Measurements from ENCODE around the gene RSAD2. TPM values are rescaled to one million over a fixed set of nuclear protein-coding genes. Genes with fewer than 3 reads are reported as not detected.

The RSAD2 gene
- total RNA-seq, 1 donor from 2014 or later: 0.66 TPM

DNA sequence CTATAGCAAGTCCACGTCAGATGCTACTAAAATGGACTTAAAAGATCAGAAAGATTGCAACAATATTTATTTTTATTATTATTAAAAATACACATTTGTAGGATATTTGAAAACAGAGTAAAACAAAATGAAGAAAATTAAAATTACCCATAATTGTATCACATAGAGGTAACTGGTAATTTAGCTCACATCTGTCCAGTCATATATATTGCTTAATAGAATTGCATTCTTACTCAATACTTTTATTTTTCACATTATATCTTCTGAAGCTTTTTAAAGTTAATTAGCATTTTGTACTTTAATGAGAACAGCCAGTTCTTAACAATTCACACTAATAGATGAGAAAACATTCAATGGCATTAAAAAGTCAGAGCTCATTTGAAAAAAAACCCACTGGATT, 28.1 kb downstream of the RSAD2 start:
- DNase-seq (ENCODE audit: low read depth, low spot score): no peak

DNA sequence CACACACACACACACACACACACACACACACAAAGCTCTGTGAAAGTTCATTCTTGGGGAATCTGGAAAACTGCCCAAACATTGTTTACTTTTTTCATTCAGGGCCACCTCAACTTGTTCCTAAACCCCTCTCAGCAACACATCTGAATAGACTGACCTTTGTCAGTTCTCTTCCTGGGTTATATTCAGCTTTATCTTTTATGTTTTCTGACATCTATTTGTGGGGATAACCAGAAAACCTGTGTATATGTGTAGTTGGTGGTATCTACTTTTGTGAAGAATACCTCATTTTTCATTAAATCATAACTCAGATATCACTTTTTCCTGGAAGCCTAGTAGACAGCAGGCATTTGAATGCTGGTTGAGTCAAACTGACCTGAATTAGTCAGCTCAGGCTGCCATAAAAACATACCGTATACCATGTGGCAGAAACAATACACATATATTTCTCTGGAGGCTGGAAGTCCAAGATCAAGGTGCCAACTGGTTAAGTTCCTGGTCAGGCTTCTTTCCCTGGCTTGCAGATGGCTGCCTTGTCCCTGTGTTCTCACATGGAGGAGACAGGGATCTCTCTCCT, 28.7 kb downstream of the RSAD2 start:
- DNase-seq (ENCODE audit: low read depth, low spot score): no peak

DNA sequence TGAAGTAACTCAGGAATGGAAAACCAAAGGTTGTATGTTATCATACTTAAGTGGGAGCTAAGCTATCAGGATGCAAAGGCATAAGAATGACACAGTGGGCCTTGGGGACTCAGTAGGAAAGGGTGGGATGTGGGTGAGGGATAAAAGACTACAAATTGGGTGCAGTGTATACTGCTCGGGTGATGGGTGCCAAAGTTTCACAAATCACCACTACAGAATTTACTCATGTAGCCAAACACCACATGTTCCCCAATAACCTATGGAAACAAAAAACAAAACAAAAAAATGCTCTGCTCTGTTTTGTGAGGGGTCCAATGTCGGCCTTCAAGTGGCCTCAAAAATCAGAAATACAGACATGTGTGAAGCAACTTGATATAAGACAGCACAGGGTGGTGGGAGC, 30.7 kb downstream of the RSAD2 start:
- no peak for DNase-seq (ENCODE audit: low read depth, low spot score)

DNA sequence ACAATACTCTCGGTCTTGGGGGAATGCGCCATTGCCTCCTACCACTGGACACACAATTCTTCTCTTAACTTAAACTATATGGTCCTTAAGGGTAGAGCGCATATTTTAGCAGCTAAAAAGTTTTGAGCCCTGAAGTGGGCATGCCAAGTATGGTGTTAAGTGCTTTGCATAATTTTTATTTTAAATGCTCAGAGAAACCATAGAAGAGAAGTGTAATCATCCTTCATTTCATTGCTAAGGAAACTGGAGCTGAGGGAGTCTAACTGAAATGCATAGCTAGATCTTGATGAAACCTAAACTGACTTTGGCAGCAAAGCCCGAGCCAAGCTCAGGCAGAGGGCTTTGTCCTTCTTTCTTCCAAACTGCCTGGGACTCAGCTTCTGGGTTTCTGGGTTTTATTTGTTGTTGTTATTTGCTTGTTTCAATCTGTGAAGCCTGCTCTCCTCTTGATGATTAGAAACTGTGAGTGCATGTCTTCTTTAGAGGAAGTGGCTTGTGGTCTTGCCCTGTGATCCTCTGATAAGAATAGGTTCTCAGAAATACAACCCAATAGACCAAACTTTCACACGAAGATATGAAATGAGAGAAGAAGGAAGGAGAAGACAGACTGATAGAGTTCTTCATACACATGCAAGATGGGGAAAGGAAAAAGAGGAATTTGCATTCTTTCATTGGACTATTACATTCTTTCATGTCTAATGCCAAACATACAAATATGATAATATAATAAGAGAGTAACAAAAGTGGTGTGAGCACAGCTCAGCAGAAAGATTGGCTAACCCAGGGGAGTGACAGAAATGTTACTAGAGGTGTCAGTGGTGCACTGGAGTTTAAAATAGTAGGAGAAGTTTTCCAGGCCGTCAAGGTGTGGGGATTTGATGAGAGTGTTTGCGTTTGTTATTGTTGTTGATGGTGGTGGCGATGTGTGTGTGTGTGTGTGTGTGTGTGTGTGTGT, 32.1 kb downstream of the RSAD2 start:
- no peak for DNase-seq (ENCODE audit: low read depth, low spot score)

DNA sequence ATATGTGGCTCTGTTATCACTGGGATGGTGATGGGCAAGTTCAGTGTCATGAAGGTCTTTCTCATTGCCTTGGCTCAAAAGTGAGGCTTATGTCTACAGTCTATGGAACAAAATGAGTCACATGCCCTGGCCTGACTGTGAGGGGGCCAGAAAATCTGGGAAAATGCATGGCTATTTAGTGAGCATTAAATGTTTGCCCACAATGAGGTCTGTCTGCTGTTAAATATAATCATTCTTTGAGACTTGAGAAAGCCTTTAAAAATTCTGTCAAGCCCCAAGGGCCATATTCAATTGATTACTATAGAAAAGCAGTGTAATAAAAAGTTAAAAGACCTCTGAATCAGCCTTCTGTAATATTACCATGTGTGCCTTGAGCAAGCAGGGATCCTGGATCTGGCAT, 34.1 kb downstream of the RSAD2 start:
- no peak for DNase-seq (ENCODE audit: low read depth, low spot score)

DNA sequence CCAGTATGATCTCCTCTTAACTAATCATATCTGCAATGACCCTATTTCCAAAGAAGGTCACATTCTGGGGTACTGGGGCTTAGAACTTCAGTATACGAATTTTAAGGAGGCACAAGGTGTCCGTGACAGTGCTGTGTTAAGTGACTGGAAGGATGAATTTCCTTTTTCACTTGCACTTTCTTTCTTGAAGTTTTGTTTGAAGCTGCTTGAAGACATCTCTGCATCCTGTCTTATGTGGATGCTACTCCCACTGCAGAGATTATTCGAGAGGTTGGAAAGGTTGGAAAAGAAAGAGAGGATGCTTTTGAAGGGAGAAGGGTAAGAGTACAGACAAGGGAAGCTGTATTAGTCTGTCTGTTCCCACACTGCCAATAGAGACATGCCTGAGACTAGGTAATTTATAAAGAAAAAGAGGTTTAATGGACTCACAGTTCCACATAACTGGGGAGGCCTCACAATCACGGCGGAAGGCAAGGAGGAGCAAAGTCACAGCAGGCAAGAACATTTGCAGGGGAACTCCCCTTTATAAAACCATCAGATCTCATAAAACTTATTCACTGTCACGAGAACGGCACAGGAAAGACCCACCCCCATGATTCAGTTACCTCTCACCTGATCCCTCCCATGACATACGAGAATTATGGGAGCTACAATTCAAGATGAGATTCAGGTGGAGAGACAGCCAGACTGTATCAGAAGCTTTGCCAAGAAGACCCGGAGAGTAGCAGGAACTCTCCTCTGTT, 36.0 kb downstream of the RSAD2 start:
- no peak for DNase-seq (ENCODE audit: low read depth, low spot score)

DNA sequence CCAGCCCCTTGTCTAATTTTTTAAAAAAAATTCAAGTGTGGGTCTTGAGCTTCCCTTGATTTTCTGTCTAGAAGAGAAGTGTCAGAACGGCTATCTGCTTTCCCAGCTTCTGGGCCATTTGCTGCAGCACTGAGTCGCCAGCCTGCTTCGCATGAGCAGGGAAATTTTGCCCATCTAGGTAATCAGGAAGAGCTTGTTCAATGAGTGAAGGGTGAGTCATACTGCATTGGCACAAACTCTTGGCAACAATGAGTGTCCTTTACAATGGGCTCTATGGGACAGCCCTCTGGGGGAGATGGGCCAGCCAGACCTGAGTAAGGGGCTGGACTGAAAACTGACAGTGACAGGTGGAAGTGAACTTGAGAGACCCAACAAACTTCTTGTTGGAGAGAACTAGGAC, 37.3 kb downstream of the RSAD2 start:
- peak; percentile 11 for DNase-seq (ENCODE audit: low read depth, low spot score)

DNA sequence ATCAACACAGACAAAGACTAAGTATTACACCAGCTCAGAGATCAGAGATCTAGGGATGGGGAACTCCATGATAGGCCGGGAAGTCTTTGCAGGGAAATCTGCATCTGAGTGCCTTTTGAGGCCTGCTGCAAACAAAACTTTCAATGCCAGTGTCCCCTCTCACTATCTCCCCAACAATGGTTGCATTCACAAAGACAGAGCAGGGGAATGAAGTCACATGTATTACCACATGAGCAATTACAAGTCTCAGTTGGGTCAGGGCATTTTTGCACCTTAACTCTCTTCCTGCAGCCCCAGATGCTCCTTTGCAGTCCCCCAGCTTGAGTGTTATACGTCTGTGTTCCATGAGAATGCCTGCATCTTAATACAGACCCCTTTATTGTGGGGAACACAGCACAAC, 37.8 kb downstream of the RSAD2 start:
- no peak for DNase-seq (ENCODE audit: low read depth, low spot score)

DNA sequence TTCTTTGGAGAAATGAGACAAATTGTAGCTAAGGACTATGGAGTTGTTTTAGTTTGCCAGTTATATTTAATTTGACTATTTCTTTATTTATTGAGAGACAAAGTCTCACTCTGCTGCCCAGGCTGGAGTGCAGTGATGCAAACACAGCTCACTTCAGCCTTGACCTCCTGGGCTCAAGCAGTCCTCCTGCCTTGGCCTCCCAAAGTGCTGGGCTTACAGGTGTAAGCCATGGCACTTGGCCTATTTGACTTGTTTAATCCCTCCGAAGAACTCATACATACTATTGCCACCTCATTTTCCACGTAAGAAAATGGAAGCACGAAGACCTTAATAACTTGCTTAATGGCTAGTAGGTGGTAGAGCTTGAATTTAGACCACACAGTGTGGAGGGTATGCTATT, 38.6 kb downstream of the RSAD2 start:
- no peak for DNase-seq (ENCODE audit: low read depth, low spot score)

DNA sequence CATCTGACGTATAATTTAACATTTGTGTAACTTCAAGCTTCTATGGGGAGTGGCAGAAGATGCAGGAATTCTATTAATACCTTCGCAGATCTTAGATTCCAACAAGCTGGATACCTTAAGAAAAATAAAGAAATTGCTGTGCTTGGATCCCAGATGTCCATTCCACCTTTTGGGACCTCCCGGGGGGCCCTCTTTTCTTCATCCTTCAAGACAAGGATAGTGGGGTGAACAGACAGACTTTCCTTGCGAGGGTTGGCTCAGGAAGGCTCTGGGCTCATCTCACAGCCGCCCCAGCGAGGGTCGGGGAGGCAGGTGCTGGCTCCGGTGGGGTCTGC, 39.1 kb downstream of the RSAD2 start:
- no peak for DNase-seq (ENCODE audit: low read depth, low spot score)

DNA sequence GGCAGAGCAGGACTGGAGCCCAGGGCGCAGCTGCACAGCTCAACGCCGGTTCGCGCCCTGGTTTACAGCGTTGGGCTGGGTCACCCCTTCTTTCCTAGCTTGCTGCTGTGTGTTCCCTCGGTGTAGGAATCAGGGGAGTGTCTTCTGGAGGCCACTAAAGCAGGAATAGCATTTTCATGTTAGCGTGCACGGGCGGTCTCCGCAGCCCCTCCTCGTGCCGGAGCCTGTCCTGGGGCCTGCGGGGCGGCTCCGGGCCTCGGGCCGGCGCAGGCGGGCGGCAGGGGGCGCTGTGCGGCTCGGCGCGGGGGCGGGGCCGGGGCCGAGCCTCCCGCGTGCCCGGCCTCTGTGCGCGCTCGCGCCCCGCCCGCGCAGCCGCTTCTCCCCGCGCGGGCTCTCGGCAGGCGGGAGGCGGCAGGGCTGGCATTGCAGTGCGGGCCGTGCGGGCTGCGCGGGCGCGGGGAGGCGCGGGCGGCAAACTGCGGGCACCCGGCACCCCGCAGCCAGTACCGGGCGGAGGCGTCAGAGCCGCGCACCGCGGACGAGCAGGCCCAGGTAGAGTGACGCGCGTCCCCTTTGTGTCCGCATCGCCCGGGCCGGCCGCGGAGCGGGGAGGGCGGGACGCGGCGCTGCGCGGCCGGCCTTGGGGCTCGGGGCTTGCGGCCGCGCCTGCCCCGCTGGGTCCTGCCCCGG, 39.6 kb downstream of the RSAD2 start, which contains the start of gene RNF144A:
TSS of gene RNF144A (plus strand) at position 342 of the 690 bp plus-strand sequence. CDS start 79,515 bp downstream, outside the sequence.
- no peak for DNase-seq (ENCODE audit: low read depth, low spot score)

DNA sequence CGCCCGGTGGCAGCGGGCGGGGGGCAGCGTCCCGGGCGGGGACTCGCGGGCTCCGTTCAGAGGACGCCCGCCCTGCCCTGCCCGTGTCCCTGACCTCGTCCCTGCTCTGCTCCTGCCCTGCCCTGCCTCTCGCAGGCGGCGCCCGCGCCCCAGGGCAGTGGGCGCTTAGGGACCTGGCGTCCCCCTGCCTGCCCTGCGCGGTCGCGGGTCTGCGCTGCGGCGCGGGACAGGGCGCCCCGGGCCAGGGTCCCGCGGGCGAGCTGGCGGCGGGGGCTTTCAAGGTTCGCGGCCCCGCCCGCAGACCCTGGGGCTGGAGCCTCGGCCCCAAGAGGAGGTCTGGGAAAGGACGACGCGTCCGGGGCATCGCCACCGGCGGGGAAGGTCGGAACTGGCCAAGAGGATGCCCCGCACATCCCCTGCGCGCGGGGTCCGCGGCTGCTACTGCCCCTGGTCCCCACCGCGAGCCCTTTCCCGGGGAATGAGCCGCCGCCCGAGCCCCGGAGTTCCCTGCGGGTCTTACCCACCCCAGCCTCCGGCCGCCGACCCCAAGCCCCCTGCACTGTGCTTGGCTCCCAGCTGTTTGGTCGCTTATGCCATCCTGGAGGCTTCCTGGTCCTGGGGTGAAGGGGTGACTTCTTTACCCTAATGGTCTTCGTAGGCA, 40.3 kb downstream of the RSAD2 start:
- DNase-seq (ENCODE audit: low read depth, low spot score): no peak

DNA sequence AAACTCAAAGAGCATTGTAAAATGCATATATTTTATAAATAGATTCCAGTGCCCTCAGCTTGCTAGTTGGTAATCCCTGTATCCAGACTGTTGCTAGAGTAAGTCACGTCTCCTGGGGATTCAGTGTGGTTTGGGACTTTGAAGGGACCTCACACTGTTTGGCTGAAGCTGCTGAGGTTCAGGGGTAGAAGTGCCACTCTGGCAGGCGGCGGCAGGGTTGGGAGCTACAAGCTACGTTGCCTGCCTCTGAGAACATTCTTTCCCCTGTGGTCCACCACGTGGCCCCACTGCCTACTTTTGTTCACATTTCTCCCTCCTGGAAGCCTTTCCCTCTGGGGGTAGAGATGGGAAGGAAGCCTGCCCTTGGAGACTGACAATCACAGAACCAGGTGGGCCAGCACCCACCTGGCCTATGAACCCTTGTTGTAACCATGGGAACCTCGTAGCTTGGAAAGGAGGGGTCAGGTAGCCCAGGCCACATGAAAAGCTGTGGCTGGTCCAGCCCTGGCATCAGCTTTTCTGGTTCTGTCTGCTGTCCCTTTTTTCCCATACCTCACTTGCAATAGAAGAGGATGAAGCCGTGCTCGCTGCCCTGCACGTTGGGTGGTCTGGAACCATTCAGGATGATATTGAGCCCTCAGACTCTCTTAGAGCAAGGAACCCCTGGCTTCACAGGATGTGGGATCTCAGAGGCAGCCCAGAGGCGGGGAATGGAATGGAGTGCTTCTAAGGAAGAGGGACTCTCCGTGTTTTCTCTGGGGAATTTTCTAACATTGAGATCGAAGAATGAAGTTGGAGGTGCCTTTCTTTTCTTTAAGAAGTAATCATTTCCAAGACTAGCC, 42.5 kb downstream of the RSAD2 start:
- no peak for DNase-seq (ENCODE audit: low read depth, low spot score)

DNA sequence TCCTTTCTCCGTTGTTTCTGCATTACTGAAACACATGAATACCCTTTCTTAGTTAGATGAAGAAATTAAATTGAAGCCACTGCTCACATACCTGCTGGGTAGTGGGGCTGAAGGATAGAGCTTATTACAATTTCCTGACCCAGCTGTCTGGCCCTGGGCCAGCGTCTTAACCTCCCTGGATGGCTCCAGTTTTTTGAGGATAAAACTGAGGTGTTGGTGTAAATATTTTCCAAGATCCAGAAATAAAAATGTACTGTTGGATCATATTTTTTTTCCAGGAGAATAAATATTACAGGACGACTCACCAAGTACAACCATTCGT, 43.1 kb downstream of the RSAD2 start:
- no peak for DNase-seq (ENCODE audit: low read depth, low spot score)

DNA sequence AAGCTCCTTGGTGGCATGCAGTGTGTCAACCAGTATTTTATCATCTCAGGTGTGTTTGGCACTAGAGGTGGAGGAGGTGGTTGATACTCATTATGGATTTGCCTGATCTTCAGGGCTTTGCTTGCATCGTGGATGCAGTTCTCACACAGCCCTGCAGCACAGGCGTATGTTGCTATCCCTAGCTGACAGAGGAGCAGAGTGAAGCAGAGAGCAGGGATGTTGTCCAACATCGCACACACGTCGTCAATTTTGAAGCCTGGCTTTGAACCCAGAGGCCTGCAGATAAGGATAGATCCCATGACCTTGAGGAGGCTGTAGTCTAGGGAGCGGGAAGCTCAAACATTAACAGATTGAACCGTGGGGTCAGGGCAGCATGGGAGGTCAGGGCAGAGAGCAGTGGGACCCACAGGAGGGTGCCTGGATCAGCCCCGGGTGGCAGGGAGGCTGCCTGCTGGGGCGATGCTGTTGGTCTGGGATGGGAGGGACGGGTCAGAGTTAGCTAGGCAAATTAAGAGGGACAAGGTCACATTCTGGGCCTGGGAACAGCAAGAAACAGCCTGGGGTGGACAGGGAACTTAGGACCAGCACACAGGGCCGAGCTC, 43.8 kb downstream of the RSAD2 start:
- DNase-seq (ENCODE audit: low read depth, low spot score): no peak

DNA sequence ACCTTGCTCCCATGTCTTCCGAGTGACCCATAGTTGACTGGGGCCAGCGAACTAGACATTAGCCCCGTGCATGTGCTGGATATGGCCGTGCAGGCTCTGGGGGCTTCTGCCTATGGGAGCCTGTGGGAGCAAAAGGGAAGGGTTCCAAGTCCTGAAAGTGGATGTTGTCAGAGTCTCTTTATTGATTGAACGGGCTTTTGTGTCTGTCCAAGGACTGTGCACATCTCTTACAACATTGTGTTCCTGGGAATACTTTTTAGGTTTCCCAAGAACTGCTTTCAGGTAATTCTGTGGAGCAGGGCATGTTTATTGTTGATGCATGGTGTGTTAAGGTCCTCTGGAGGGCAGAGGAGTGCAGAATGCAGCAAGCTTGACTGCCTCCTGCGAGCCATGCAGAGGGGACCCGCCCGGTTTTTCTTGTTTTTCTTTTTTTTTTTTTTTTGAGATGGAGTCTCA, 44.7 kb downstream of the RSAD2 start:
- no peak for DNase-seq (ENCODE audit: low read depth, low spot score)

DNA sequence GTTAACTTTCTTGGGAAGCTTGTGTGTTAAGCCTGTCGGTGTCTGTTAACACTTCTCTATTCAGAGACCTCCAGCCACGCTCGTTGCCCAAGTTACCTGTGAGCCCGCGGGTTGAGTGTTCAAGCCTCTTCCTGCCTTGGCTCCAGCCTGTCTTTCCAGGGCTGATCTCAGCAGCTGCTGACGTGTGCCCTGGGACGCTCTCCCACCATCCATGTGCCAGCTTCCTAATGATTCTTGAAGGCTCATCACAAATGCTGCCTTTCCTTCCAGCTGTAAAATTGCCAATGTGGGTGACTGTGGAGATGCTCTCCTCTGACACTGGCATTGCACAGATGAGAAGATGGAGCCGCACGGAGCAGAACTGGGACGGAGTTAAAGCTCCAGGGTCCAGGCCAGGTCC, 45.7 kb downstream of the RSAD2 start:
- DNase-seq (ENCODE audit: low read depth, low spot score): no peak

DNA sequence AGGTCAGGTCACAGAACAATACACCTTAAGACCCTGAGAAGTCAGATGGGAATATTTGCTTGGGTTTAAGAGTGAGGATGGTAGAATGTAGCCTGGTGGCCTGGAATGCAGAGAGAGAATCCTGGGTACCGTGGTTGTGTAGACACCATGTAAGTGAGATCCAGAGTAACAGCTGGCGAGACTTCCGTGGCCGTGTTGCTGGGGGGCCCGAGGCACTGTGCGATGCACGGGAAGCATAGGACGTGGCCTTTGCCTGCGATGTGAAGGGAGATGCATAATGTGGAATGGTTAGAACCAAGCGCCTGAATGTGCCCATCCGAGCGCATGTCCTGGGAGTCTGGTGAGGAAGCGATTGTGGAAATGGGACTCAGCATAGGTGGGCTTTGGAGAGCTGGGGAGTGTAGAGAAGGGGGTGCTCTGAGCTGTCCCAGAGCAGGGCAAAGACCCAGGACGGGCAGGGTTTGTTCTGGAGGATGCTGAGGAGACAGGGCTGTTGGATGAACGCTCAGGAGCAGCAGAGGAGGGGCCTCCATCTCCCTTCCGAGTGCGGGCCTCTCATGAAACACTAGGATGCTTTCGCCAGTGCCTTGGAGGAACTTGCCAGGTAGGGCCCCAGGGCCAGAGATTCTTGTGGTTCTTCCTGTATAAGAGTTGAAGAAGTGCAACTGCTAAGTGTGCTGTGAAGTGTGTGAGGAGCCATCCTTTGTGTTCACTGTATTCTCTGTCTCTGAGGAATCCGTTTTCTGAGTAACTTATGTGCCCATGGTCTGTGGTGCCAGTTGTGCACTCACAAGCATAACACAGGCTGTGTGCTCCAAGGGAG, 46.7 kb downstream of the RSAD2 start:
- no peak for DNase-seq (ENCODE audit: low read depth, low spot score)

DNA sequence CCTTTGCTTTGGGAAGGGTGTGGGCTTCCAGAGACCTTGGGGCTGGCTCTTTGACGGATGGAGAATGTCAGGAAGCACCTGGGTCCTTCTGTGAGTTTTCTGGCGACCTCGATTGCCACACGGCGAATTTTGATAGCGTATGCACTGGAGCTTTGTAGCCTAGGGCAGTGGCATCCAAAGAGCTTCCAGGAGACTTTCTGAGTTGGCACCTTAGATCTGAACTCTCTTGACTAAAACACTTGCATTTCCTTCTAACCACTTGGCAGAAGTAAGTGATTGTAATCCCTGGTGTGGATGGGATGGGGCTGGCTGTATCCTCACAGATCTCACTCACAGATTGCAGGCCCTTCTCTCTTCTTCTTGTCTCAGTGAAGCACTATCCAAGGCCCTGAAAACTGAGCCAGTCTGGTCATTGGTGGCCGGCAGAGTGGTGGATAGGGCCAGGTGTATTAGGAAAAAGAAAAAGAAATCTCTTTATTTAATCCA, 47.4 kb downstream of the RSAD2 start:
- DNase-seq (ENCODE audit: low read depth, low spot score): no peak
